GM18873 (cell line): ENCODE measurements around the gene OAF.
"Not testable (repeated sequence)": the region's sequence is repeated elsewhere in the genome, so short reads cannot be mapped to it uniquely, and the experiment has no call there.

Experiments
- ATAC-seq: cut with Tn5 transposase; IDR thresholded peaks from one replicate; pipeline ENCODE4 v1.9.1; 2021; ENCODE audit warnings: mild to moderate bottlenecking, moderate library complexity, moderate number of reproducible peaks; ENCODE audit not compliant: unreplicated experiment, low FRiP score

The OAF gene

DNA sequence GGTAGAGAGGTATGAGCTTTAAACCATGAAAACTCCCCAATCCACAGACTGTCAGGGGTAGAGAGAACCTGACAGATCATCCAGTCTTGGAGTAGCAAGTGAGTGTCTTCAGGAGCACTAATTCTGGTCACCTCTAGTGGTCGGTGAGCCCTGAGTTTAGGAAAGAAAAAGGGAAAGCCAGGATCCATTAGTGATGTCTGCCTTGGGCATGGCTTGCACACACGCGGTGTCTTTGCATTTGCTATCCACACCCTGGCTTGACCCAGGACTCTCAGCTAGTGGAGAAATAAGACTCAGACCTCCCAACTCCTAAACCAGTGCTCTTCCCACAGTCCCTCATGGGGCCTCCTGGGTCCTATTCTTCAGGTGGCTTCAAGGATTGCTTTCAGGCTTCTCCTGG lies 48.4 kb downstream of the OAF start:
- no peak for ATAC-seq

DNA sequence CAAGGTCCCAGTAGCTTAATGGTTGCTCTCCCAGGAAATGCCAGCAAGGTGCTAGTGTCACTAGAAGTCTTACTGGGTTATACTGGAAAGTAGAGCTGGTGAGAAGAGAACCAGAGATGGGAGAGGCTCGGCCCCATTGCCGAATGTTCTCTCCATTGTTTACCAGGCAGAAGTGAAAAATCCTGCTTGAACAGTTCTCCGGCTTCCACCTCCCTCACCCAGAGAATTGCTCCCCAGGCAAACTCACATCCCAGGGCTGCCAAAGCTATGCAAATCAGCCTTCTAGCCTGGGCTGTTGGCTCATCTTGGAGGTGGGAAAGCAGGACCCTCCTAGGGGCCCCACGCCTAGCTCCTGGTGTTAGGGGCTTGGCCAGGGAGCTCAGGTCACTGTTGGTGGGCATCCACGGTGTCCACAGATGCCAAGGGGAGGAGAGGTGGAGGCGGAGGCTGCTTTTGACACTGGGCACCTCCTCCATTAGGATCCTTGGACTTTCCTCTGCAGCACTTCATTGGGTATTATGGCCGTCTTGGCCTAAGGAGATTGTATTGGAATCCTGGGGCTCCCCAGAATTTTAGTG lies 49.2 kb downstream of the OAF start:
- ATAC-seq, result no peak

DNA sequence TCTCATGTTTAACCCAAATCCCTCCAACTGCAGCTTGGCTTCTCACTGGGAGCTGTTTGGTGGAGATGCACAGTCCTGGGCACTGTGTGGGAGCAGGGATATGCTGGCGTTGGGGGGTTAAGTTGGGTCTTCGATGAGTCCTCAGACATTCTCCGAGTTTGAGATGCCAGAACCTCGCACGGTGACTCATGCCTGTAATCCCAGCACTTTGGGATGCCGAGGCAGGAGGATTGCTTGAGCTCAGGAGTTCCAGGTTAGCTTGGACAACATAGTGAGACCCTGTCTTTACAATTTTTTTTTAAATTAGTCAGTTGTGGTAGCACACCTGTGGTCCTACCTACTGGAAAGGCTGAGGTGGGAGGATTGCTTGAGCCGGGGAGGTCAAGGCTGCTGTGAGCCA lies 49.8 kb downstream of the OAF start:
- no peak for ATAC-seq

DNA sequence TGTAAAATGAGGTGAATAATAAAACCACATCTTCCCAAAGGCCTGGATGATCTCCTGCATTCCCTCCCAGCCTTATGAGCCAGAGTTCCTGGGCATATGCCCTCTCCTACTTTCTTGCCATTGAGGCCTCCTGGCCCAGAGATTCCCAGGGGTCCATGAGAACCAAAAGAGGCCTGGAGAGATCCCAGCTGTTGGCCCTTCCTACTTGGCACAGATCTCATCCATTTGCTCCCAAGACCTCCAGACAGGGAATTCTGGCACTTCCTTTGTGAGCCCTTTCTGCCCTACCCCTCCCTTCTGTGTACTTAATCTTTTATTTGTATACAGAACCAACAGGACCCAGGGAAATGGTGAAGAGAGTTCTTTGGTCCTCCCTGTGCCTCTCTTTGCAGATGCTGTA lies 50.5 kb downstream of the OAF start:
- ATAC-seq, result no peak

DNA sequence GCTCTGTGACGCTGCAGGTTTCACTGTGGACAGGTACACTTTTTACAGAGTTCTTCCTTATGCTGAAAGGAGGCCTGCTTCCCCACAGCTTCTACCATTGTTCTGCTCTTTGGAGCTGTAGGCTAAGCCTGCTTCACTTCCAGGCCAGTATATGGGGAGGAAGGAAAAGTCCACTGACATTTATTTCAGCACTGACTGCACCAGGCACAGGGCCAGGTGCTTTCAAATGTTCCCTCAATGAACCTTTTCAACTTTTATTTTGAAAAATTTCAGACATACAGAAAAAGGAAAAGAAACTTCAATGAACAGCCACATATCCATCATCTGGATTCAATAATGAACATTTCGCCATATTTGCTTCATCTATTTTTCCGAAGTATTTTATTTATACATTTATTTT lies 51.1 kb downstream of the OAF start:
- ATAC-seq, result no peak

DNA sequence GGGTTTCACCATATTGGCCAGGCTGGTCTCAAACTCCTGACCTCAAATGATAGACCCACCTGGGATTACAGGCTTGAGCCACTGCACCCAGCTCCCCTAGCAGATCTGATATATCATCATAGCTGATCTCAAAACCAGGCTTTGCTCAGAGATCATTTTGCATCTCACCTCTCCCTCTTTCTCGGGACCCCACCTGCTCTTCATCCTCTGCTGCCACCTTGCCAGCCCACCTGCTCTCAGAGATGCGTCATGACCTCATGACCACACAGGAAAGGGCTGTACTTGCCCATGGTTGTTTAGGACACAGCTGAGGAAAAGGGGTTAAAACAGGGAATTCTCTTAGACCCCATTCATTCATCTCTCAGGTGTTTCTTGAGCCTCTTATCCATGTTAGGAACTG lies 56.5 kb downstream of the OAF start:
- no peak for ATAC-seq

DNA sequence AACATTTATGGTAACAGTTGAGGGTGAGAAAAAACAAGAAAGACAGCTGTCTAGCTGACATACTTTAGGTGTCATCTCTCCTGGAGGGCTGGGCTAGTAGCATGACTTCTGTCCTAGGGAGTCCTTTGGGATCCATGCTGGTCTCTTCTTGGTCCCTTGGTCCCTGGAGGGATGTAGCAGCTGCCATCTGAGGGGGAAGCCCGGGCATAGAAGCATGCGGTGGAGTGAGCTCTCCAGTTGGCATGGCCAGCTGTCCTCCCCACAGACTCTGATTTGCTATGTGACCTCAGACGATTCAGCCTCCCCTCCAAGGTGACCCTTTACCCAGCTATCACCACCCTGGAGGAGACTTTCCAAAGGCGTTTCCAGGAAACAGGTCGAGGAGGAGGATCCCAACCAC lies 57.9 kb downstream of the OAF start:
- no peak for ATAC-seq

DNA sequence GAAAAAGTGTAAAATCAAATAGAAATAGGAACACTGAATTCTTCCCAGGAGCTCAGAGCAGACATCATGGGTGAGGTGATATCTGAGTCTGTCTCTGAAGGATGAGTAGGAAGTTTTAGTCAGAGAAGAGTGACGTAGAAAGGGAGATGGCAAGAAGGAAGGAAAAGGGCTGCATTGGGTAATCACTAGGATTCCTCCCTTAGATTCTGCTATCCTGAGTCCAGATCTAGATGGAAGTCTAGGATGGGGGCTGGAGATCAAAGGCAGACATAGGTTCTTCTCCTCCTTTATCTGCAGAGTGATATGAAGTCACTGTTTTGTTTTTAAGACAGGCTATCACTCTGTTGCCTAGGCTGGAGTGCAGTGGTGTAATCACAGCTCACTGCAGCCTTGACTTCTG lies 59.6 kb downstream of the OAF start:
- ATAC-seq, result no peak

DNA sequence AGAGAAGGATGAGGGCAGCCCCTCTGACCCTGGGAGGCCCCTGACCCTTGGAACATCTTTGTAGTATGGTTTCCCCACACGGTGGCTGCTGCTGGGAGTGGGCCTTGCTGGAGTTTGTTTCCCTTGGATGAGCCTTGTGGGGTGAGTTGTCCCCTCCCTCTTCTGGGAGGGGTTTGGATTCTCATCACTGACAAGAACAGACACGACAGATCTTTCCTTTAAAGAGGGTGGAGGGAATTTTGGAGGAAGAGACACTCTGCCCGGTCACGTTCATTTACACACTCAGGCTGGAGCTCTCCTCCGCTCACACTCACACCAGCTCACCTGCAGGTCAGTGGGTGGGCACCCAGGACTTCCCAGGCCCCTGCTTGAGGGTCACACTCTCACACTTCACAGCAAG lies 60.8 kb downstream of the OAF start:
- no peak for ATAC-seq

DNA sequence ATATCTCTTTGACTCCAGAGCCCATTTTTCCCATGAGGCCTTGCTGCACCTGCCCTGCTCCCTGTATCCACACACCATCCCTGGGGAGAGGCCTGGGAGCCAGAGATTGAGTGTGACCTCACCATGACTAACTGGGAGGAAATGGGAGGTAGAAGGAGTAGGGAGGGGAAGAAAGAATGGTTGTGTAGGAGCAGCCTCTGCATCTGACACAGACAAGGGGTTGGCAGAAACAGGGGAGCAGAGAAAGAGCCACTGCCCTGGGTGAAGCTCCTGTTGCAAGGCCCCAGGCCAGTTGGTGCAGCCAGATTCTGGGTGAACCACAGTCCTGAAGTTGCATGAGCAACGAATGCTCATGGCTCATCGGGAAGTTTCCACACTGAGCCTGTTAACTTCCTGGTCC lies 61.5 kb downstream of the OAF start:
- ATAC-seq, result no peak

DNA sequence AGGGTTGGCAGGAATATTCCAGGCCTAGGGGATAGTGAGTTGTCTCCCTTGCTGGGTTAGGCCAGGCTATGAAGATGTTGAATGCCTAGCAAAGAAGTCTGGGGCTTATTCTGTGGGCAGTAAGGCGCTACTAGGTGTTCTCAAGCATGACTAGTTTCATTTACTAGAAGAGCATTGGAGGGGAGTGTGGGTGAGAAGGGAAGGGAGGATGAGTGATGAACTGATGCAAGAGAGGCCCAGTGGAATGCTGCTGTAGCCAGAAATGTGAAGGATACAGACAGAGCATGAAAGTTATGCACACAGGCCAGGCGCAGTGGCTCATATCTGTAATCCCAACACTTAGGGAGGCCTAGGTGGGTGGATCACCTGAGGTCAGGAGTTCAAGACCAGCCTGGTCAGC lies 62.6 kb downstream of the OAF start:
- no peak for ATAC-seq

DNA sequence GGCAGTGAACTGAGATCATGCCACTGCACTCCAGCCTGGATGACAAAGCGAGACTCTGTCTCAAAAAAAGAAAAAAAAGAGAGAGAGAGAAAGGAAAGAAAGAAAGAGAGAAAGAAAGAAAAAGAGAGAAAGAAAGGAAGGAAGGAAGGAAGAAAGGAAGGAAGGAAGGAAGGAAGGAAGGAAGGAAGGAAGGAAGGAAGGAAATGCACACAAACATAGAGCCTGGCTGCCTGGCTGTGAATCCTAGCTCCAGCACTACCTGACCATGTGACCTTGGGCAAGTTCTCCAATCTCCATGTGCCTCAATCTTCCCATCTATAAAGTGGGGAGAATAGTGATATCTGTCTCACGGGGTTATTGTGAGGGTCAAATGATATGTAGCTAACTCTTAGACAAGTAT lies 63.1 kb downstream of the OAF start:
- ATAC-seq, result not testable (repeated sequence)

DNA sequence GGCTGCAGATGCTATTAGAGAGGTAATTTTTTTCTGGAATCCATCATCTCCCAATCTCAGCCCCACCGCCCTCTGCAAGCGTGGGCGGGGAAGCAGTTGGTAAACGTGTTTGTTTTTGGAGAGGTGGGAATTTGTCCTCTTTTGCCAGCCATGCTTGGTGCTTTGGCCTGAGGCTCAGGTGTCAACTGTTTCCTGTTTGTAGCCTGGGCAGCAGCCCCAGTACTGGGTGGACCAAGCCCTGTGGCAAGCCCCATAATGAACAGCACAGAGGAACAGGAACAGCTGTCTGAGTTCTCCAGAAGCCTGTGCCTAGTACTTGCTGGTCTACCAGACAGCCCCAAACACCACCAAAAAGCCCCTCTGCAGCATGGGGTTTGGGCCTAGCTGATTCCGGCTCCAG lies 68.7 kb downstream of the OAF start:
- ATAC-seq, result no peak
